ENCODE results near the gene HDAC4.
"Not testable (repeated sequence)": the region's sequence is repeated elsewhere in the genome, so short reads cannot be mapped to it uniquely, and the experiment has no call there.

The HDAC4 gene

DNA sequence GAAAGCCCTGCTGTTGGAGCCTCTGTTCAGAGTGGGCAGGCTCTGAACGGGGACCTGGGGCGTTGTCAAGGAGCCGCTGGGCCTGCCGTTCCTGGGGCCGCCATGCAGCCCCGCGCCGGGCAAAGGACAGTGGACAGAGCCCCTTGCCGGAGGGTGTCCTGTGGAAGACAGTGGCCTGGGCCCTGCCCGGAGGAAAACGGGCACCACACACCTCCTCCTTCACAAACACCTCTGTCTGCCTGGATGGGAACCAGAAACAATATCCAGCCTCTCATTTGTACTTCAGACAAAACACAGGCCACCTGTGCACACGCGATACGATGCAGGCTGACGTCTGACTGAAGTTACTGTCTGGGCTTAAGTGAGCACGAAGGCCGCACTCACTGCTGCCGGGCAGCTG lies 319.2 kb downstream of the HDAC4 start:
- no peak for DNase-seq (ENCODE audit: low read depth)

DNA sequence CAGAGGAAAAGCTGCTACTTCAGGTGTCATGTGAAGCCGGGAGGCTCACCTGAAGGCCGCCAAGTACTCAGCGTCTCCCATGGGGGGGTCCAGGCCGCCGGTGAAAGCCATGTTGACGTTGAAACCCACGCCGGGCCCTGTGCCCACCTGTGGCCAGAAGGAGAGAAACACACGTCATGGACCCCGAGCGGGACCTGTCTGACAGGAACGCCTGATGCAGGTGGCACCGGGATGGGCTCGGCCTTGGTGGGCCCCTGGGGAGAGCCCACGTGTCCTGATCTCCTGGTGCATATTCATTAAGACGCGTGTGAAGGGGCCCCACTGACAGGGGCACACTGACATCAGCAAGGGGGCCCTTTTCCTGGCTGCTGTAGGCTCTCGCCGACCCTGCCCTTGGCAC lies 319.8 kb downstream of the HDAC4 start:
- DNase-seq (ENCODE audit: low read depth), result no peak

DNA sequence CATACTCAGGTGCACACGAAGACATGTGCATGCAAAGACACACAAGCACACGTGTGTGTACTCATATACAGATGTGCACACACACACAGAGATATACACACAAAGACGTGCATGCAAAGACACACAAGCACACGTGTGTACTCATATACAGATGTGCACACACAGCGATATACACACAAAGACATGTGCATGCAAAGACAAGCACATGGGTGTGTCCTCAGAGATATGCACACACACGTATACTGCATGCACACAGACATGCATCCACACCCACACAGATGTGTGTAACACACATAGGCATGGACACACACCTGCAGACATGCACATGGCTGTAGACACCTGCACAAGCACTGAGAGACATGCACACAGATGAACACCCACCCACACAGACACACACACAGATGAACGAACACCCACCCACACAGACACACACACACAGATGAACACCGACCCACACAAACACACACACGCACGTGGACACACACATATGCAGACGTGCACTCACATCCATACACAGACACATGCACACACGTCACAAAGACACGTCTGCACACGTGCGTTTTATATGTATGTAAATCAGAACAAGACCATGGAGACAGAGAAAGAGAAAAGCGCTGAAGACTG lies 321.0 kb downstream of the HDAC4 start:
- no peak for DNase-seq (ENCODE audit: low read depth)

DNA sequence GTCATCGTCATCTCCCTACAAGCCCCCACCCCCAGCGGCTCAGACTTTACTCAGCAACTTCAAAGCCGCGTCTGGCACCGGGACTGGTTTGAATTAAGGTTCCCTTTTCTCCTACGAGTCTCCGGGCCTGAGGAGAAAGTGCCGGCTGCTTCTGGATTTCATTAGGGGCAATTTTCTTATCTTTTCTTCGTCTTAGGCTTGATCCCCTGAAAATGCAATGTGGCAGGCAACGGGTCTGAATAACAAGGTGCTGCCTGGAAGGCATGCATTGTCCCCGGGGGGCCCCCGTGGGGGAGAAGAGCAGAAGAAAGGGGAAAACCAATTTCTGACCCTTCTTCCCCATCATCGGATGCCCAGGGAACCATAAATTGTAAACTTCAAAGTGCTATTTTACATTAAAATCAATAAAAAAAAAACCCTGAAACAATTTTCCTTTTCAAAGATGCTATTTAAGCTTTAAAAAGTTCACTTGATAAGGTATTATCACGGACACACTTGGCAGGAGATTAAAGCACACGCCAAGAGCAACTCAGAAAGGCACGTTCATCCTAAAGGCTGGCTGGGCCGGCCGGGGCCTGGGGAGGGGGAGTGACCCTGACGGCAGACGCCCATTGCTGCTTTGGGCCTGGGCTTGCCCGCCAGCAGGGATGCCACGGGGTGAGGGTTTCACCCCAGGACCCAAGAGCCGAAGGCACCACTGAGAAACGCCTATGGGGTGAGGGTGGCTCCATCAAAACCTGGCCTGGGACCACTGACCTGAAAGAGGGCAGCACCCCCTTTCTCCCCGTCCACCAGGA lies 322.5 kb downstream of the HDAC4 start:
- DNase-seq (ENCODE audit: low read depth), result no peak

DNA sequence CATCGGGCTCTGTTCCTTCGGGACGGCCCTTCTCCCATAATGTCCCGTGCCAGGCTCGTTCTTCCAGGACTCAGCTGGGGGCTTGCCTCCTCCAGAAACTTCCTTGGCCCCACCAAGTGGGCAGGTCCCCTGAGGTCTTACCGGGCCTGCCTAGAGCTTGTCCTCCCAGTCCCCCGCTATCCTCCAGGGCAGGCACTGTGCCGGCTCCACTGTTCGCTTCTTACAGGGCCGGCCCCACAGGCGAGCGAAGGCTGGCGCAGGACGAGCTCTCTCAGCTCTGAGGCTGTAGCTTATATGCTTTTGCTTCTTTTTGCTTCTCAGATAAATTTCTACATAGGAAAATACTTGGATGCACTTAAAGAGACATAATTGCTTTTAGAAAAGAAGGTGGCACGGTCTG lies 323.6 kb downstream of the HDAC4 start:
- no peak for DNase-seq (ENCODE audit: low read depth)

DNA sequence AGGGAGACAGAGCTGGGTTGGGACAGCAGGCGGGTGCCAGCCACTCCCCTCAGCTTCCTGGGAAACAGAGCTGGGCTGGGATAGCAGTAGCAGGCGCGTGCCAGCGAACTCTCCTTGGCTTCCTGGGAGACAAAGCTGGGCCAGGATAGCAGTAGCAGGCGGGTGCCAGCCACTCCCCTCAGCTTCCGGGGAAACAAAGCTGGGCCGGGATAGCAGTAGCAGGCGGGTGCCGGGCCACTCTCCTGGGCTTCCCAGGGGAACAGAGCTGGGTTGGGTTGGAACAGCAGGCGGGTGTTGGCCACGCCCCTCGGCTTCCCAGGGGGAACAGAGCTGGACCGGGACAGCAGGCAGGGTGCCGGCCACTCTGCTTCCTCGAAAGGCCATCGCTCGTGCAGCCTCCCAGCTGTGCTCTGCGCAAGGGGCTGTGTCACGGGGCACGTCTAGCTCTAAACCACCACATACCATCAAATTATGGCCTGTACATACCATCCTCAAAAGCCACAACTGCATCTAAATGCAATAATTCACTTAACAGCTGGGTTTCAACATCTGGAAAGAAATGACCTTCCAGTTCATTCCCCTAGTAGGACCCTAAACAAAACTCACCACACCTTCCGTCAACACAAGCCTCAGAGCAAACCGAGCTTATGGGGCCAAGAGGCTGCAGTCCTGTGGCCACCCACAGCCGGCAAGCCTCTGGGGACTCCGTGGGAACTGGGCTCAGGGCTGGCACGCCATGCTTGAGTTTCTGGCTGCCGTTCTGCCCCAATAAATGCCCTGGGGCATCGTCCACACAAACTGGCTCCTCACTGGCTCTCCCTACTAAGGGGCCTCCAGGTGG lies 324.7 kb downstream of the HDAC4 start:
- DNase-seq (ENCODE audit: low read depth), result no peak

DNA sequence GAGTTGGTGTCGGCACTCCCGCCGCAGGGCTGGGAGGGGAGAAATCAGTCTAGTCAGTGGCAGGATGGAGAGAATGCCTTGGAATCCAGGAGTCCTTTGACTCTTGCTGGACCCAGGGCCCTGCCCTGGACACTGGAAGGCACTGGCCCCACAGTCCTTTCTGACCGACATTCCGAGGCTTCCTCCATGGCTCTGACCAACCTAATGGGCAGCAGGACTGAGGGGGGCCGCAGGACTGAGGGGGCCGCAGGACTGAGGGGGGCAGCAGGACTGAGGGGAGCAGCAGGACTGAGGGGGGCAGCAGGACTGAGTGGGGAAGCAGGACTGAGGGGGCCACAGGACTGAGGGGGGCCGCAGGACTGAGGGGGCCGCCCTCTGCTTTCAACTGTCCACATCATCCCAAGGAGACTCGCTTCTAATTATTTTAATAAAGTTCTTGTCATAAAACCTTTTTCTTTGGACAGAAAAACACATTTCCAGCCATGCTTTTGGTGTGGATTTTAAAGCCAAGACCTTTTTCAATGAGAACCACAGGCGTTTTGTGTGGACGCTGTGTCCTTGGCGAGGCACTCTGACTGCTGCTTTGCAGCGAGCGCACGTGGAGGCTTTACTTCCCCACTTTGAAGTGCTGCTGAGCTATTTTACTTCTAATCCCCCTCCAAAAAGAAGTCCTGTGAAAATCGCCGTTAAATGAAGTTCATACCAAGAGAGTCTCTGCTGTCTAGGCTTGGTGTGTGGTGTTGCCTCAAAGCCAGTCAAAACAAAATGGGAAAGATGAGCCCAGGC lies 326.9 kb downstream of the HDAC4 start:
- DNase-seq (ENCODE audit: low read depth), result no peak

DNA sequence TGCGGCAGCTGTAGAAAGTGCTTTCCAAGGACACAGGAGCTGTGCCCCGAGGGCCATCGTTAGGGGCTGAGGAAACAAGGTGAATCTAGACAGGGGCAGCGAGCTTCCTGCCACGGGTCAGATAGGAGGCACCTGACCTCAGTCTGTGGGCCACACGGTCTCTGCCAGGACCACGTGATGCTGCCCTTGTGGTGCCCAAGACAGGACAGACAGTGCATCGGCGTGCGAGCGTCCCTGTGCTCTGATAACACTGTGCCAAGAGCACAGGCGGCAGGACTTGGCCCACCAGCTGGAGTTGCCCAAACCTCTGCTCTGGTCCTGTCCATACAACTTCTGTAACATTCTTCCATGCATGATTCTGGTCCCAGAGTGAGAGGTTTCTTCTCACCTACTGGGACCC lies 327.6 kb downstream of the HDAC4 start:
- no peak for DNase-seq (ENCODE audit: low read depth)

DNA sequence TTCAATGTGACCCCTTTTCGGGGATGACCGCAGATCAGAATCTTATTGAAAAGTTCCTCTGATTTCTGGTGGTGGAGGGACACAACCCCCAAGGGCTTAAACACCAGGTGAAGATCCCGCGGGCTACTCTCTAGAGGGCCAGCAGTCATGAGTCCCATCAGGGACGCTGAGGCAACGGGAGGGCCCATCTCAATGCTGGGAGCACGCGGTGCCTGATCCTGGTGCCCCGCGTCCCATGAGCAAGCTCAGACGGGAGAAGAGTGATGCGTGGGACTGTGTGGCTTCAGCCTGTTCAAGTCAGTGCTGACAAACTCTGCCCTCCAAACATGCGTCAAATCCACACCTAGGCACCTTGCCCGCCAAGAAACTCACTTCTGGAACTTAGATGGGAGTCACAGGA lies 328.0 kb downstream of the HDAC4 start:
- DNase-seq (ENCODE audit: low read depth), result no peak

DNA sequence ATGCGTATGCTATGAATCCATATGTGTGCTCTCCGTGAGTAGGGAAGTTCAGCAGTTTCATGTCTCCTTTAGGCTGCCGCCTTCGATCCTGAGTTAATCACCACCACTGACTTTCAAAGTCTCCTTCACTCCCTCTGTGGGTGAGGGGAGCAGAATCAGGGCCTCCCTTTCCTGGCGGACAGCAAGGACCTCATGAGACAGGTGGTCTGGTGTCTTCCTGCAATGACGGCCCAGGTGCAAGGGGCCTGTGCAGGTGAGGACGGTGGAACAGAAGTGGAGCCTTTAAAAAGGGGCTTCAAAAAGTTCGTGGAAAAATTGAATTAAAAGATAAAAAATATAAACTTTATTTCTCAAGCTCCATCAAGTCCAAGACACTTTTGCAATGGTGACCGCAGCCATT lies 330.4 kb downstream of the HDAC4 start:
- no peak for DNase-seq (ENCODE audit: low read depth)

DNA sequence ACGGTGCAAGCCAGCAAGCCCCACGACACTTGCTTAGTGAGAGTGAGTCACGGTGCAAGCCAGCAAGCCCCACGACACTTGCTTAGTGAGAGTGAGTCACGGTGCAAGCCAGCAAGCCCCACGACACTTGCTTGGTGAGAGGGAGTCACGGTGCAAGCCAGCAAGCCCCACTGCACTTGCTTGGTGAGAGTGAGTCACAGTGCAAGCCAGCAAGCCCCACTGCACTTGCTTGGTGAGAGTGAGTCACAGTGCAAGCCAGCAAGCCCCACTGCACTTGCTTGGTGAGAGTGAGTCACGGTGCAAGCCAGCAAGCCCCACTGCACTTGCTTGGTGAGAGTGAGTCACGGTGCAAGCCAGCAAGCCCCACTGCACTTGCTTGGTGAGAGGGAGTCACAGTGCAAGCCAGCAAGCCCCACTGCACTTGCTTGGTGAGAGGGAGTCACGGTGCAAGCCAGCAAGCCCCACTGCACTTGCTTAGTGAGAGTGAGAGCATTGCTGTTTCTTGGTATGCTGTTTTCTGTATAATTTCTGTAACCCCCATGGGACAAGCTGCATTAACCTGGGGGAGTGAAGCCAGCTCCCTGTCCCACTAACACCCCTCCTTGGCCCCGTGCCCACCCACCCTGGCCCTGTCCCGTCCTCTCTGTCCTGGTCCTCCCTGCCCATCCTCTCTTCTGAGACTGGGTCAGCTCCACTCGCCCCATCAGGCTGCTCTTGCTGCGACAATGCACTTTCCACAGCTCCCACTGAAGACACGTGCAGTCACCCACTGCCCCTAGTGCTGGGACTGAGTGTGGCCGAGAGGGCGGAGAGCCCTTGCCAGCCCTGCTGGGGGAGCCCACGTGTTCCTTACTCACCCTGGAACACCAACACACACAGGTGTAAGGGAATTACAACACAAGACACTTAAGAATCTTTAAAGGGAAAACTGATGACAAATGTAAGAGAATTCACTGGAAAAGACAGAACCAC lies 331.2 kb downstream of the HDAC4 start:
- not testable (repeated sequence) for DNase-seq (ENCODE audit: low read depth)

DNA sequence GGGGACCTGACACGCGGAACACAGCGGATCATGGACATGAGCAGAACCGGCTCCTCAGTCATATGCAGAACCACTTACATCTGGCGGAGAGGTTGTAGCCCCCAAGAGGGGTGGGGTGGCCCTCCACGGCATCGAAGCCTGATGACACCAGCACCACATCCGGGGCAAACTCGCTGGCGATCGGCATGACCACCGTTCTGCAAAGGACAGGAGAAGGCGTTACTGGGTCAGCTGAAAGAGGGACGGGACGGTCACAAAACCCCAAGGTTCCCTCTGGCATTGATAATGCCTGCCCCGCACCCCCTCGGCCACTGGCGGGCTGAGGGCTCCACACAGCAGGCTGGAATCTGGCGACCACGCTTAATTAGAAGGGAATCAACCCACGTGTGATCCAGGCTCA lies 332.4 kb downstream of the HDAC4 start:
- no peak for DNase-seq (ENCODE audit: low read depth)

DNA sequence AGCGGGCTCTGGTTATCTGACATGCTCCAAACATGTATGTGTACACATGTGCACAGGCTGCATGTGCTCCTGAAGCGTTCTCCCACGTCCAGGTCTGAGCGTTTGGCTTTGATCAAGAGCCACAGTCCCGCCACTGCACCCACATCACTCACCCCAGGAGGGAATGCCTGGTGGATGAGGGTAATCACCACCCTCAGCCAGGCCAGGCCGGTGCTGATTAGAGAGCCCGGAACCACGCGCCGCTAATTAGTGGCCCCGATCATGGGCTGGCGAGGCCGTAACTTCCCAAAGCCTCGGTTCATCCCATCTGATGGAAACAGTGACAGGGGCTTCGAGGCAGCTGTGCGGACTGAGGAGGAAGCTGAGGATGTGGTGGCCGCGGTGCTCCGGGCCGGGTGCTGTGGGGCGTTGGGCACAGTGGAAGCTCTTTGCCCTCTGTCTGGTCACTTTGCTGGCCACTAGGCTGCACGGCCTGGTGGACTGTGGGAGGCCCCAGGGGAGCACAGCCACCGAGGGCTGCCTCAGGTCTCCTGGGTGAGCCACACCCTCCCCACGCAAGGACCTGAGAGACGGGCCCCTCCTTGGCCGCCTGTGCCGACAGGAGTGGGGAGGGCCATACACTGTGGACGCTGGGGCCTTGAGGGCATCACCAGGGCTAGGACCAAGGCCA lies 333.5 kb downstream of the HDAC4 start:
- no peak for DNase-seq (ENCODE audit: low read depth)

DNA sequence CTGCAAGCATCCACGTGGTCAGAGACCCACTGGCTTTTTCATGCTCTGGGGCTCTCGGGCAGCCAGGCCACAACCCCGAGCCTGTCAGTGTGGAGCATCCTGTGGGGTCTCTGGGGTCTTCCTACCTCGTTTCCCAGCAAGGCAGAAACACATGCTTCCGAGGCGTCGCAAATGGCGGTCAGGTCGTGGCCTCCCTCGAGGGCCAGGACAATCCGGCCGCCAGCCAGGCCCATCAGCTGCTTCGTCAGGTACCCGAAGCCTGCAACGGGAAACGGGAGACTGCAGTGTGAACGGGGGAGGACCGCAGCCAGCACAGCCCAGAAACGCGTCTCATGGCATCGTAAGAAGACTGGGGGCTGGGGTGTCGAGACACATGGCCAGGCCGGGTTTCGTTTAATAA lies 334.2 kb downstream of the HDAC4 start:
- no peak for DNase-seq (ENCODE audit: low read depth)

DNA sequence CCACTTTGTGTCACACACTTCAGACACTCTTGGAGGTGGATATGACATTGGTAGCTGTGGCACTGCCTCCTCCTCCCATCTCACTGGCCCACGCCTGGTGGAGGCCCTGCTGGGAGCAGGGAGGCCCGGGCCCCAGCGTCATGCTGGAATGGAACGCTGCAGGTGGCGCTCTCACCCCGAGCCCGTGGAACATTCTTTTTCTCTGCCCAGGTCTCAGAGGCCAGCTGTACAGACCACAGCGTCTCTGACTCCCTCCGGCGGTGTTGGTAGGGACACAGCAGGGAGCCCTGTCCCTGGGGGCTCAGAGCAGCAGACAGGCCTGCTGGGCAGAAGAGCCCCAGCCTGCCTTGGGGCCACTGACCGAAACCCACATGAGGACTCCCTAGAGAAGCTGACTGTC lies 334.9 kb downstream of the HDAC4 start:
- no peak for DNase-seq (ENCODE audit: low read depth)

DNA sequence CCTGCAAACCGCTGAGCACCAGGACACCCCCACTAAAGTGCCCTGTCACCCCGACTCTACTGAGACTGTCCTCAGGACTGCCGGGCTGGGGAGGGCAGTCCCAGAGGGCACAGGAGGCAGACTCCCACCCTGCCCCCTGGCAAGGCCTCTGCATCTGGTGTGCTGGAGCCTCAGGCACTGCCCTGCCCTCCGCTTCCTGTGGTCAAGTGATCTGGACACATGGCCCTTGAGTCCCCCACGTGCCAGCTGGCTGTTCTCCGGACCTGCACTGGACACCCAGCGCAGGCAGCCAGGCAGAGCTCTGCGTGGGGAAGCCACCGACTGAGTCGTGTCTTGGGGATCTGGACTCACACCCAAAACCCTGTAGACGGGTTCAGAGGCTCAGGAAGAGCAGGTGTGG lies 335.3 kb downstream of the HDAC4 start:
- DNase-seq (ENCODE audit: low read depth), result no peak

DNA sequence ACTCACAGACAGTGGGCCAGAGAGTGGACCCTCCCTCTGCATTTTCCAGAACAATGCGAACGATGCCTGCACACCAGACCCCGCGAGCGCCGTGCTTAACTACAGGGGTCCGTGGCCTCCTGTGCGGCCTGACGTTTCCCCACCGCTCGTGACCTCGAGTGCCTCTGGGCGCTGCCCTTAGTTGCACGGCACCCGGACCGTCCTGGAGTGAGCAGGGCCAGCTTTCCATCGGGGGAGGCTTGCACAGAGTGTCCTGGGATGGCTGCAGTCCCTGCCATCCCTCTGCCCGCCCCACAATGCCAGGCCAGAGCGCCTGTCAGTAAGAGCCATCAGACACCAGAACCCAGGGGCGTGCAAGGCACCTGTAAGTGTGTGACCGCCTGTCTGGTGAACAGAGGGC lies 335.9 kb downstream of the HDAC4 start:
- no peak for DNase-seq (ENCODE audit: low read depth)

DNA sequence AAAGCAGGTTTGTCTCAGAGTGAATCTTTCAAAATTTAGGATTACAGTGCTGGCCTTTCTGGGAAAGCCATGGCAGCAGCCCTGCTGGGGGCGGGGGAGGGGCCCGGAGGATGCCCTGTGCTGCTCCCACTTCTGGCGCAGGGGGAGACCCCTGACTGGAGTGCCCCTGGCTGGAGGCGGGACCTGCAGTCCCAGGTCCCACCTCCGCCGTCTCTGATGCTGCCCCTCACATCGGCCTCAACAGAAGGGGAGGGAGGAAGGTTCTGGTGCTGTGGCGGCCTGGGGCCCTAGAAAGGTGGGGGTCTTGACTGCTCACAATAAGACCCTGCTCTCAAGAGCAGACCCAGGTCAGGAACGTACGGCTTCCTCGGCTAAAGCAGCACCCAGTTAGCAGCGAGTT lies 336.6 kb downstream of the HDAC4 start:
- DNase-seq (ENCODE audit: low read depth), result no peak

DNA sequence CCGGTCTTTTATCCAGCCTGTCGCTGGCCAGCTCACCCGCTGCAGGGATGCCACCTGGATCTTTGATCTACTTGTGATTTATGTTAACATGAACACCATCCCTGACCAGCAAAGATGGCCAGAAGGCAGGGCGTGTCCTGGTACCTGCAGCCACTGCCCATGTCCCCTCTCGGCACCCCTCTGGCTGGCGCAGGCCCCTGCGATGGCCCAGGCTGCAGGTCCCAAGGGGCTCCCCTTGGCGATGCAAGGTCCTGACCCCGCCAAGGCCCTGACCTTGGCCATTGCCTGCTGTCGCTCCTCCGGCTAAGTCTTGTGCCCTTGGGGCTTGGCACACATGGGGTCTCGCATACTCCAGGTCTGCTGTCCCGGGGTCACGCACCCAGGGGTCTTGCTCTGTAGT lies 338.1 kb downstream of the HDAC4 start:
- no peak for DNase-seq (ENCODE audit: low read depth)

DNA sequence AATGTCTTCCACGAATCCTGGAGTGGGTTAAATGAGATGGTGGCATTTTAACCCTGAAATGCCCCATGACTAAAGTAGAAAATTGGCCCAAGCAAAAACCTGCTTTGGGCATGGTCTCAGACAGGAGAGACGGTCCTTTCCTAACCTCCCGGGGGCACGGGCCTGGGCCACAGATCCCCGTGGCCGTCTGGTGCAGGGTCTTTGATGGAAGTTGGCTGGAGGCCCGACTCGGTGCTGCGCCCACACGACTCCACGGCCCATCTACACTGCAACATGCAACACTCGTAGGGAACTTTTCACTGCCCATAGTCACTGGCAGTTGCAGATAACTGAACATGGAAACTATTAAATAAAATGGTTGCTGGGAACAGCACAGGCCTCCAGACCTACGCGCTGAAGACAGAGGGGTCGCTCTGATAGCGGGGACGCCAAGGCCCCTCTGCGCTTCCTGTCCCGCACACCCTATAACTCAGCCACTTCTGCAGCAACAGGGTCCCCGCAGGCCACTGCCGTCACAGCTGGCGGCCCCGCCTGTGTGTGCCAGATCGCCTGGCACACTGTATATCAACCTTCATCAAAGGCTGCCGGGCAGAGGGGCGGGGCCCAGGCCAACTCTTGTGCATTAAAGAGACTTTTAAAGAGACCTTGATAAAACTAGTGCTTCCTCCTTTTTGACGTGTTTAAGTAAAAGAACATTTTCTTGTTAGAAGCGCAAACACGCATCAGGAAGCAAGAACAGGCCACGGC lies 338.8 kb downstream of the HDAC4 start:
- DNase-seq (ENCODE audit: low read depth), result no peak
